Kidney (tissue), 14 donors: ENCODE measurements around the gene SLC35B4. TPM values are rescaled to one million over a fixed set of nuclear protein-coding genes. Genes with fewer than 3 reads are reported as not detected.

Source experiments
- DNase-seq, 5 donors: peaks; one replicate each; pipeline ENCODE4 v3.0.0-alpha.2; 2013 to 2020
- FAIRE-seq: peaks from 2 replicates; lab custom pipeline; 2012; peaks lifted over from hg19 to GRCh38; lab: Jason Lieb, UNC
- H3K27ac ChIP-seq, 2 donors: one replicate each; pipeline ENCODE4 v1.7.0; 2013; ENCODE audit warnings: low read depth in 2 of 2, low read length in 2 of 2, inconsistent platforms in 1 of 2
- H3K27me3 ChIP-seq: one replicate; pipeline ENCODE4 v1.7.1; 2013; ENCODE audit warnings: low read length, inconsistent platforms; ENCODE audit not compliant: control insufficient read depth, insufficient read depth
- H3K36me3 ChIP-seq, 3 donors: one replicate each; pipeline versions ENCODE4 v1.7.0 to v1.7.1; 2013; ENCODE audit warnings: low read length in 3 of 3, control low read depth in 1 of 3, inconsistent platforms in 1 of 3; ENCODE audit not compliant: insufficient read depth in 3 of 3, control insufficient read depth in 2 of 3
- H3K4me1 ChIP-seq, 3 donors: one replicate each; pipeline versions ENCODE4 v1.7.0 to v1.7.1; 2013; ENCODE audit warnings: low read length in 3 of 3, inconsistent platforms in 1 of 3, low read depth in 1 of 3; ENCODE audit not compliant: control insufficient read depth in 2 of 3, insufficient read depth in 2 of 3
- H3K4me3 ChIP-seq, 3 donors: one replicate each; pipeline versions ENCODE4 v1.7.0 to v1.8.1; 2013; ENCODE audit warnings: low read length in 3 of 3, control low read depth in 1 of 3, inconsistent platforms in 1 of 3
- H3K9ac ChIP-seq, 3 donors: one replicate each; pipeline versions ENCODE4 v1.7.0 to v1.7.1; 2013; ENCODE audit warnings: low read length in 3 of 3, control low read depth in 1 of 3, inconsistent platforms in 1 of 3
- H3K9me3 ChIP-seq, 3 donors: one replicate each; pipeline versions ENCODE4 v1.7.0 to v1.7.1; 2013; ENCODE audit warnings: low read length in 3 of 3, control low read depth in 1 of 3, inconsistent platforms in 1 of 3; ENCODE audit not compliant: control insufficient read depth in 2 of 3, insufficient read depth in 1 of 3
- intact Hi-C: fragments of 100-400 bp; cut with DNase I; formaldehyde crosslinking; loops from one replicate; pipeline ENCODE4 v1.11.1; 2022
- polyA plus RNA-seq: library from polyadenylated mRNA; stranded (reverse); fragments of 350-450 nt; fragmentation: Illumina TruSeq; extraction: RNeasy Lipid Tissue Mini Kit (QIAGEN cat#74804); gene quantifications from one replicate; pipeline ENCODE4 v1.2.3, GENCODE V29; 2014; ENCODE audit warnings: low read depth, low replicate concordance; ENCODE audit not compliant: insufficient read depth
- total RNA-seq: library from RNA; stranded (reverse); fragmentation: NEBNext Ultra II Directional; extraction: Animal tissue kit (Norgen Biotek cat#: 25700); gene quantifications from one replicate; pipeline ENCODE4 v1.2.1, GENCODE V29; 2021
- TF ChIP-seq, protein P1 (sequence below): IDR thresholded peaks from 3 replicates; pipeline ENCODE4 v1.5.1; 2012; ENCODE audit warnings: mild to moderate bottlenecking, moderate library complexity, borderline replicate concordance; ENCODE audit not compliant: insufficient read depth; ENCODE audit errors: extremely low read depth
- donor health status: control.
- donor health status: control.
- donor health status: control.
- donor health status: control.
- donor health status: control.
- donor health status: DM: yes; HTN: yes; CAD: no.
- donor health status: Normal renal cell carcinoma (clear cell type).

The SLC35B4 gene
- total and polyA plus RNA-seq, 2 donors from 2014 or later: 12.9 to 19.6 TPM

DNA sequence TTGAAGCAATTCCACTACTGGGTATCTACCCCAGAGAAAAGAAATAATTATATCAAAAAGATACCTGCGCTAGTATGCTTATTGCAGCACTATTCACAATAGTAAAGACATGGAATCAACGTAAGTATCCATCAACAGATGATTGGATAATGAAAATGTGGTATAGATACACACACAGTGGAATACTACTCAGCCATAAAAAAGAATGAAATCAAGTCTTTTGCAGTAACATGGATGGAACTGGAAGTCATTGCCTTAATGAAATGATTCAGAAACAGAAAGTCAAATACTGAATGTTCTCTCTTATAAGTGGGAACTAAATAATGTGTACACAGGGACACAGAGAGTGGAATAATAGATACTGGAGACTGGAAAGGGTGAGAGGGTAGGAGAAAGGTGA lies 7.4 kb upstream of the SLC35B4 start:
- no peaks in the 10 kb centered on the region for H3K27me3 ChIP-seq
- no peak for FAIRE-seq
- TF ChIP-seq, protein P1, sequence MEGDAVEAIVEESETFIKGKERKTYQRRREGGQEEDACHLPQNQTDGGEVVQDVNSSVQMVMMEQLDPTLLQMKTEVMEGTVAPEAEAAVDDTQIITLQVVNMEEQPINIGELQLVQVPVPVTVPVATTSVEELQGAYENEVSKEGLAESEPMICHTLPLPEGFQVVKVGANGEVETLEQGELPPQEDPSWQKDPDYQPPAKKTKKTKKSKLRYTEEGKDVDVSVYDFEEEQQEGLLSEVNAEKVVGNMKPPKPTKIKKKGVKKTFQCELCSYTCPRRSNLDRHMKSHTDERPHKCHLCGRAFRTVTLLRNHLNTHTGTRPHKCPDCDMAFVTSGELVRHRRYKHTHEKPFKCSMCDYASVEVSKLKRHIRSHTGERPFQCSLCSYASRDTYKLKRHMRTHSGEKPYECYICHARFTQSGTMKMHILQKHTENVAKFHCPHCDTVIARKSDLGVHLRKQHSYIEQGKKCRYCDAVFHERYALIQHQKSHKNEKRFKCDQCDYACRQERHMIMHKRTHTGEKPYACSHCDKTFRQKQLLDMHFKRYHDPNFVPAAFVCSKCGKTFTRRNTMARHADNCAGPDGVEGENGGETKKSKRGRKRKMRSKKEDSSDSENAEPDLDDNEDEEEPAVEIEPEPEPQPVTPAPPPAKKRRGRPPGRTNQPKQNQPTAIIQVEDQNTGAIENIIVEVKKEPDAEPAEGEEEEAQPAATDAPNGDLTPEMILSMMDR: no peak
- H3K9ac ChIP-seq: no peak overlapping the region
- no peaks in the 10 kb centered on the region for H3K36me3 ChIP-seq
- no peak for DNase-seq
- H3K9me3 ChIP-seq: no peaks in the 10 kb centered on the region
- no peaks in the 10 kb centered on the region for H3K4me1 ChIP-seq
- no peak overlapping the region for H3K4me3 ChIP-seq
- intact Hi-C loops: no loop called here
- no peak overlapping the region for H3K27ac ChIP-seq

DNA sequence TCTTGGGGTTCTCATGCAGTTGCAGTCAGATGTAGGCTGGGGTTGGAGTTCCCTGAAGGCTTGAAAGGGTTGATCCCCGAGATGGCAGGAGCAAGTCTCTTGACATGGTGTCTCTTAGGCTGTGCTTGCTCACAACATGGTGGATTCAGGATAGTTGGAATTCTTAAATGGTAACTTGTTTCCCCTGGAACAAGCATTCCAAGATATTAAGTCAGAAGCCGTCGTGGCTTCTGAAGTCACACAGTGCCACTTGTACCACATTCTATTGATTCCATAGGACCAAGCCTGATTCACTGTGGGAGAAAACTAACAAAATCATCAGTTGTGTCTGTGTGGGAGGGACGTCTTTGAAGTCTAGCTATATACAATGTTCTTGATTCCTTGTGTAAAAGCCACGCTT lies 3.5 kb upstream of the SLC35B4 start:
- Histone ChIP-seq H3K9me3 (no peaks in the 10 kb centered on the region), H3K27me3 (no peaks in the 10 kb centered on the region), H3K4me3 (no peak overlapping the region), H3K36me3 (no peaks in the 10 kb centered on the region), H3K4me1 (peaks cover 0 to 13% (median 0%) of the 10 kb centered on the region in 3 donors), H3K27ac (no peak overlapping the region), H3K9ac (no peak overlapping the region)
- intact Hi-C loops: no loop called here
- FAIRE-seq (no peak), DNase-seq (no peak)
- TF ChIP-seq, protein P1: no peak

DNA sequence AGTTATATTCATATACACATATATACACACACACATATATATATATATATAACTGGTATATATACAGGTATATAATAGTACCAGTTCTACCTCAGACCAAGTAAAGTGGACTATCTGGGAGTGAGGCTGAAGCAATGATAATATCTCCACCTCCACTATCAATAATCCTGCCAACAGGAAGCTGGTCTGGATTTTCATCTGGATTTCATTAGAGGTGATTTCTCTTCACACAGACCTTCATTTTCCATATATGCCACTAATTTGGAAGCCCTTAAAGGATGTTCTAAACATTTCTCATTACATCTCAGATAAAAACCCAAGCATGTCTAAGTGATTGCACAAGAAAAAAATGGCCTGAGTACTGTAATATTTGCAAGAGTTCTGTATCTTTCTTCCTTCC lies 1.7 kb upstream of the SLC35B4 start:
- DNase-seq: no peak
- no peak for FAIRE-seq
- intact Hi-C loops: no loop called here
- Histone ChIP-seq H3K27ac (no peak overlapping the region), H3K9ac (no peak overlapping the region), H3K9me3 (no peaks in the 10 kb centered on the region), H3K4me1 (peaks cover 0 to 16% (median 0%) of the 10 kb centered on the region in 3 donors), H3K4me3 (no peak overlapping the region), H3K36me3 (no peaks in the 10 kb centered on the region), H3K27me3 (no peaks in the 10 kb centered on the region)
- TF ChIP-seq, protein P1: no peak

DNA sequence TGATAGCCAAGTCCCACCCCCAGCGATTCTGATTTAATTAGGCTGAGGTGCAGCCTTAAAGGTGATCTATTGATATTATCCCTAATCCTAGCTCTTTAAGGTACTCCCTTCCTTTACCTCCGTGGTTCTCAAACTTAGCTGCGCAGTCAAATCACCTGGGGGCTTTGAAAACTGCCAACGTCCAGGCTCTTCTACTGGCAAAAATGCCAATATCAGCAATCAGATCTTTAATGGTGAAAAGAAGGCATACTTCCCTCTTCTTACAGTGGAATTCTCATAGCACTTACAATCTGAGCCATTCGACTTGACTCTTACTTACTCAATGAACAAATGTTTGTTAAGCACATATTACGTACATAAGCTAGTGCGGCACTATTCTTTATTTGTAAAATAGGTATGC lies 704 bp upstream of the SLC35B4 start:
- FAIRE-seq: no peak
- intact Hi-C loops: no loop called here
- H3K9ac ChIP-seq: peak overlapping the region in 2 of 3 donors; percentile 42 to 44

More for the DNA sequence above, 704 bp upstream of the SLC35B4 start:
- peaks cover 0 to 21% (median 0%) of the 10 kb centered on the region in 3 donors for H3K4me1 ChIP-seq
- H3K27ac ChIP-seq: peak overlapping the region; percentile 68 to 83
- DNase-seq: no peak
- H3K9me3 ChIP-seq: no peaks in the 10 kb centered on the region
- H3K4me3 ChIP-seq: peak overlapping the region in 2 of 3 donors; percentile 61 to 90
- no peaks in the 10 kb centered on the region for H3K36me3 ChIP-seq
- TF ChIP-seq, protein P1: no peak
- no peaks in the 10 kb centered on the region for H3K27me3 ChIP-seq
